SK-N-DZ (cell line): ENCODE measurements around the gene N4BP2.
"Not testable (repeated sequence)": the region's sequence is repeated elsewhere in the genome, so short reads cannot be mapped to it uniquely, and the experiment has no call there.

Source experiments
- DNase-seq: peaks from one replicate; pipeline ENCODE4 v3.0.0-alpha.2; 2015; ENCODE audit warnings: low spot score

The N4BP2 gene

GRCh38 chr4:40087799-40088366 is 31.2 kb downstream of the N4BP2 start:
- DNase-seq = no peak

- DNase-seq = not testable (repeated sequence)
Observed at GRCh38 chr4:40093400-40093799, 36.8 kb downstream of the N4BP2 start.

GRCh38 chr4:40099010-40099409 is 42.4 kb downstream of the N4BP2 start:
- DNase-seq = no peak

GRCh38 chr4:40107150-40107549 is 50.5 kb downstream of the N4BP2 start:
- DNase-seq = not testable (repeated sequence)

GRCh38 chr4:40112027-40112792 is 55.6 kb downstream of the N4BP2 start:
- no peak for DNase-seq

GRCh38 chr4:40114206-40114605 is 57.6 kb downstream of the N4BP2 start:
- no peak for DNase-seq

GRCh38 chr4:40118861-40119260 is 62.2 kb downstream of the N4BP2 start:
- DNase-seq = no peak

- DNase-seq = no peak
Observed at GRCh38 chr4:40119344-40119743, 62.7 kb downstream of the N4BP2 start.

- DNase-seq = no peak
Observed at GRCh38 chr4:40121515-40121914, 64.9 kb downstream of the N4BP2 start.

GRCh38 chr4:40122941-40123340 is 66.3 kb downstream of the N4BP2 start:
- DNase-seq = no peak

GRCh38 chr4:40124690-40125089 is 68.0 kb downstream of the N4BP2 start:
- no peak for DNase-seq

GRCh38 chr4:40130401-40131036 is 73.9 kb downstream of the N4BP2 start:
- no peak for DNase-seq

GRCh38 chr4:40132816-40133215 is 76.2 kb downstream of the N4BP2 start:
- no peak for DNase-seq

- DNase-seq = no peak
Observed at GRCh38 chr4:40134206-40134917, 77.7 kb downstream of the N4BP2 start.

- not testable (repeated sequence) for DNase-seq
Observed at GRCh38 chr4:40136202-40136601, 79.6 kb downstream of the N4BP2 start.

GRCh38 chr4:40140196-40140595 is 83.5 kb downstream of the N4BP2 start:
- no peak for DNase-seq

GRCh38 chr4:40140597-40140996 is 83.9 kb downstream of the N4BP2 start:
- not testable (repeated sequence) for DNase-seq

GRCh38 chr4:40143926-40144508 is 87.4 kb downstream of the N4BP2 start:
- DNase-seq = no peak

GRCh38 chr4:40144716-40145115 is 88.1 kb downstream of the N4BP2 start:
- no peak for DNase-seq

GRCh38 chr4:40147490-40147889 is 90.8 kb downstream of the N4BP2 start:
- not testable (repeated sequence) for DNase-seq

GRCh38 chr4:40149960-40150385 is 93.3 kb downstream of the N4BP2 start:
- peak; percentile 64 for DNase-seq

- no peak for DNase-seq
Observed at GRCh38 chr4:40150932-40151331, 94.3 kb downstream of the N4BP2 start.
